Fibroblast of gingiva (primary cell): ENCODE results near the gene CPLX4.

ENCODE experiments used
- DNase-seq: peaks from one replicate; pipeline ENCODE4 v3.0.0-alpha.2; 2011; ENCODE audit warnings: low read depth

Gene CPLX4

GRCh38 chr18:59318460-59319050 is at the start of gene CPLX4:
Gene CPLX4 (minus strand): TSS chr18:59318649. CDS start chr18:59318462, 187 bp downstream.
- DNase-seq = no peak

- DNase-seq = no peak
Observed at GRCh38 chr18:59360381-59360780, 41.9 kb upstream of the CPLX4 start.

GRCh38 chr18:59359576-59359952 is 41.1 kb upstream of the CPLX4 start:
- peak; percentile 9 for DNase-seq

GRCh38 chr18:59358712-59359575 is 40.5 kb upstream of the CPLX4 start, which contains the start of gene LMAN1:
Gene LMAN1 (minus strand): TSS chr18:59359265. CDS start chr18:59359244, 21 bp downstream.
- DNase-seq = peak; percentile 95

GRCh38 chr18:59358414-59358711 is 39.9 kb upstream of the CPLX4 start:
- peak; percentile 58 for DNase-seq

- DNase-seq = peak; percentile 48
Observed at GRCh38 chr18:59357928-59358327, 39.5 kb upstream of the CPLX4 start.

GRCh38 chr18:59354731-59355130 is 36.3 kb upstream of the CPLX4 start:
- DNase-seq = no peak

- DNase-seq = no peak
Observed at GRCh38 chr18:59353079-59353680, 34.7 kb upstream of the CPLX4 start.

- no peak for DNase-seq
Observed at GRCh38 chr18:59352250-59352855, 33.9 kb upstream of the CPLX4 start.

- peak; percentile 7 for DNase-seq
Observed at GRCh38 chr18:59345556-59345955, 27.1 kb upstream of the CPLX4 start.

GRCh38 chr18:59344996-59345395 is 26.5 kb upstream of the CPLX4 start:
- no peak for DNase-seq

- DNase-seq = no peak
Observed at GRCh38 chr18:59343926-59344325, 25.5 kb upstream of the CPLX4 start.

- no peak for DNase-seq
Observed at GRCh38 chr18:59340817-59341216, 22.4 kb upstream of the CPLX4 start.

- DNase-seq = no peak
Observed at GRCh38 chr18:59340312-59340711, 21.9 kb upstream of the CPLX4 start.

GRCh38 chr18:59332986-59333385 is 14.5 kb upstream of the CPLX4 start:
- DNase-seq = no peak

- no peak for DNase-seq
Observed at GRCh38 chr18:59328683-59329082, 10.2 kb upstream of the CPLX4 start.

- no peak for DNase-seq
Observed at GRCh38 chr18:59325965-59326364, 7.5 kb upstream of the CPLX4 start.

- DNase-seq = no peak
Observed at GRCh38 chr18:59324623-59324971, 6.1 kb upstream of the CPLX4 start.

GRCh38 chr18:59323931-59324622 is 5.6 kb upstream of the CPLX4 start:
- no peak for DNase-seq

GRCh38 chr18:59311631-59312030 is 6.8 kb downstream of the CPLX4 start:
- DNase-seq = no peak

GRCh38 chr18:59308938-59309260 is 9.6 kb downstream of the CPLX4 start:
- no peak for DNase-seq

GRCh38 chr18:59308248-59308937 is 10.1 kb downstream of the CPLX4 start:
- peak; percentile 53 for DNase-seq
